Upper lobe of left lung (tissue), 6 donors: Measurements from ENCODE around the gene GFER. TPM values are rescaled to one million over a fixed set of nuclear protein-coding genes. Genes with fewer than 3 reads are reported as not detected.
A peak's percentile ranks its signal among the peaks of the same experiment; 100 is the strongest.
"Not testable (repeated sequence)": the region's sequence is repeated elsewhere in the genome, so short reads cannot be mapped to it uniquely, and the experiment has no call there.

Experiments used
- ATAC-seq, 2 donors: fragments of 200-7000 bp; cut with Tn5 transposase; one replicate each; pipeline ENCODE4 v1.9.1; 2022; ENCODE audit warnings: mild to moderate bottlenecking in 2 of 2, moderate library complexity in 2 of 2; ENCODE audit not compliant: low FRiP score in 2 of 2
- DNase-seq, 2 donors: peaks; one replicate each; pipeline ENCODE4 v3.0.0-alpha.2; 2019 to 2020
- H3K27ac ChIP-seq, 4 donors: fragments of 200-600 bp; sonication (generic); one replicate each; pipeline ENCODE4 v1.5.1; 2016 to 2019
- H3K27me3 ChIP-seq, 4 donors: fragments of 200-600 bp; sonication (generic); one replicate each; pipeline ENCODE4 v1.5.1; 2017 to 2019
- H3K36me3 ChIP-seq, 4 donors: fragments of 200-600 bp; sonication (generic); one replicate each; pipeline ENCODE4 v1.5.1; 2016 to 2019
- H3K4me1 ChIP-seq, 4 donors: fragments of 200-600 bp; sonication (generic); one replicate each; pipeline ENCODE4 v1.5.1; 2018 to 2019
- H3K4me3 ChIP-seq, 4 donors: fragments of 200-600 bp; sonication (generic); one replicate each; pipeline ENCODE4 v1.5.1; 2017 to 2019; ENCODE audit warnings: mild to moderate bottlenecking in 2 of 4, moderate library complexity in 1 of 4
- H3K9me3 ChIP-seq, 4 donors: fragments of 200-600 bp; sonication (generic); one replicate each; pipeline ENCODE4 v1.5.1; 2018 to 2019
- EP300 ChIP-seq, 4 donors: sonication (generic); formaldehyde crosslinking; IDR thresholded peaks; one replicate each; pipeline ENCODE4 v1.5.1; 2017; ENCODE audit warnings: antibody characterized with exemption in 4 of 4, control low read depth in 2 of 4
- POLR2A ChIP-seq, 4 donors: fragments of 450-650 bp; IDR thresholded peaks; one replicate each; pipeline ENCODE4 v1.5.1; 2016 to 2017; ENCODE audit warnings: antibody characterized with exemption in 4 of 4, mild to moderate bottlenecking in 2 of 4
- POLR2AphosphoS5 ChIP-seq, 2 donors: sonication (generic); formaldehyde crosslinking; IDR thresholded peaks; one replicate each; pipeline ENCODE4 v1.5.1; 2017; ENCODE audit warnings: antibody characterized with exemption in 2 of 2
- WGBS, 2 donors: methylation state at CpG; one replicate each; pipeline ENCODE4 v1.1.5; 2017 to 2018; 5-methylcytosine and 5-hydroxymethylcytosine counted together
- total RNA-seq, 6 donors: library from RNA; depleted of rRNA in 4 of 6; stranded (reverse); fragments of >200 nt in 4 of 6; gene quantifications; one replicate each; pipeline versions ENCODE4 v1.1.0 to v1.2.1, GENCODE V29; 2016 to 2021
- TF ChIP-seq, protein P1 (sequence below), 6 experiments: fragments of 450-650 bp in 4 of 6; fragments of 200-600 bp in 2 of 6; sonication (generic) in 2 of 6; IDR thresholded peaks; one replicate each; pipeline ENCODE4 v1.5.1; 2016 to 2019; ENCODE audit warnings: antibody characterized with exemption in 6 of 6
- donor health status: DM: no; HTN: no; CAD: no; lungs with moderate emphysema.
- donor health status: DM: no; HTN: yes; CAD: no; lungs with severe emphysema.

The GFER gene
- total RNA-seq, 6 donors from 2014 or later: 5.2 to 40.3 (median 24.7) TPM

DNA sequence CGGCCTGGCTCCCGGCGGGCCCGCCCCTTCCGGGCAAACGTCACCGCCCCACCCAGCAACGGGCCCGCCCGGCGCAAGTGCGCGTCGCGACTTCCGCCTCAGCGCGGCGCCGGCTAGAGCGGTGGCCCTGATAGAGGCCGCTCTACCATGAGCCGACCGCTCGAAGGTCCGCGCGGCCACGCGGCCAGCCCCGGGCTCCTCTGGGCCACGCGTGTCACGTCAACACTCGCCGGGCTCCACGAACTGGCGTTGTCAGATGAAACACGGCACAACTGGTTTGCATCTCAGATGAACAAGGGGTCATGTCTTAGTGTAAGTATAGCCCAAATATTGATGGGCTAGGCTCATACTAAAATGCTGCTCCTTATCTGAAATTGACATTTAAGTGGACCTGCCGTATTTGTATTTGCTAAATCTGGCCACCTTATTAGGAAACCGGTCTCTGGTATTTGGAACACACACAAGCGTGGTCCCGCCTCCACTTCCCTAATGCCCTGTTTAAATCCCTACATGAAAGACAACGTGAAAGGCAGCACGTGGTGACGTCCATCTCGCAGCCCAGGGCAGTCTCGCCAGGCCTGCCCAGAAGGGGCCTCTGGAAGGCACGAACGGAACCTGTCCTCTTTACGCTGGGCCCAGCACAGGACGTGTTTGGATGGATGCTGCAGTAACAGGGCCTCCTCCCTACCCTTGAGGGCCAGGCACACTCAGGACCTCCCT is 26.0 kb downstream of the GFER start, which contains the start of gene ZNF598:
TSS of gene ZNF598 (minus strand) at position 31 of the 720 bp plus-strand sequence.
- no peaks in the 10 kb centered on the region for H3K9me3 ChIP-seq
- ATAC-seq (peak; percentile 92 to 96), DNase-seq (peak; percentile 81 to 97)
- peak within 1 kb of the TSS; percentile 67 to 100 (median 96) for H3K4me3 ChIP-seq
- H3K4me1 ChIP-seq: peaks cover 40 to 52% (median 43%) of the 10 kb centered on the region in 4 donors
- no peaks in the 10 kb centered on the region for H3K36me3 ChIP-seq
- peak within 1 kb of the TSS; percentile 85 to 96 (median 94) for H3K27ac ChIP-seq
- TF ChIP-seq POLR2A (IDR thresholded peaks at IDR 0.05) (peak in 3 of 4 donors; percentile 49 to 94 (median 88)), POLR2AphosphoS5 (IDR thresholded peaks at IDR 0.05) (peak; percentile 80 to 93), EP300 (IDR thresholded peaks at IDR 0.05) (no peak)
- TF ChIP-seq, protein P1, sequence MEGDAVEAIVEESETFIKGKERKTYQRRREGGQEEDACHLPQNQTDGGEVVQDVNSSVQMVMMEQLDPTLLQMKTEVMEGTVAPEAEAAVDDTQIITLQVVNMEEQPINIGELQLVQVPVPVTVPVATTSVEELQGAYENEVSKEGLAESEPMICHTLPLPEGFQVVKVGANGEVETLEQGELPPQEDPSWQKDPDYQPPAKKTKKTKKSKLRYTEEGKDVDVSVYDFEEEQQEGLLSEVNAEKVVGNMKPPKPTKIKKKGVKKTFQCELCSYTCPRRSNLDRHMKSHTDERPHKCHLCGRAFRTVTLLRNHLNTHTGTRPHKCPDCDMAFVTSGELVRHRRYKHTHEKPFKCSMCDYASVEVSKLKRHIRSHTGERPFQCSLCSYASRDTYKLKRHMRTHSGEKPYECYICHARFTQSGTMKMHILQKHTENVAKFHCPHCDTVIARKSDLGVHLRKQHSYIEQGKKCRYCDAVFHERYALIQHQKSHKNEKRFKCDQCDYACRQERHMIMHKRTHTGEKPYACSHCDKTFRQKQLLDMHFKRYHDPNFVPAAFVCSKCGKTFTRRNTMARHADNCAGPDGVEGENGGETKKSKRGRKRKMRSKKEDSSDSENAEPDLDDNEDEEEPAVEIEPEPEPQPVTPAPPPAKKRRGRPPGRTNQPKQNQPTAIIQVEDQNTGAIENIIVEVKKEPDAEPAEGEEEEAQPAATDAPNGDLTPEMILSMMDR (IDR thresholded peaks at IDR 0.05): peak in 3 of 6 experiments; percentile 3 to 16 (median 11)
- H3K27me3 ChIP-seq: no peaks in the 10 kb centered on the region
- WGBS, 2 donors: 3 to 6% methylated on average over 11 to 30 of the region's 52 CpGs

DNA sequence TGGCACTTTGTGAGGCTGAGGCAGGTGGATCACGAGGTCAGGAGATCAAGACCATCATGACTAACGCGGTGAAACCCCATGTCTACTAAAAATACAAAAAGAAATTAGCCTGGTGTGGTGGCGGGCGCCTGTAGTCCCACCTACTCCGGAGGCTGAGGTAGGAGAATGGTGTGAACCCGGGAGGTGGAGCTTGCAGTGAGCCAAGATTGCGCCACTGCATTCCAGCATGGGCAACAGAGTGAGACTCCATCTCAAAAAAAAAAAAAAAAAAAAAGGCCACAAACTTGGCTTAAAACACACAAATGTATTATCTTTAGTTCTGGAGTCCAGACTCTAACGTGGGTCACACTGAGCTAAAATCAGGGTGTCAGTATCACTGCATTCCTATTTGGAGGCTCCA is 27.7 kb downstream of the GFER start:
- 84% methylated on average over 9 of the region's 9 CpGs for WGBS, 2 donors
- not testable (repeated sequence) for ATAC-seq, H3K4me3 ChIP-seq

DNA sequence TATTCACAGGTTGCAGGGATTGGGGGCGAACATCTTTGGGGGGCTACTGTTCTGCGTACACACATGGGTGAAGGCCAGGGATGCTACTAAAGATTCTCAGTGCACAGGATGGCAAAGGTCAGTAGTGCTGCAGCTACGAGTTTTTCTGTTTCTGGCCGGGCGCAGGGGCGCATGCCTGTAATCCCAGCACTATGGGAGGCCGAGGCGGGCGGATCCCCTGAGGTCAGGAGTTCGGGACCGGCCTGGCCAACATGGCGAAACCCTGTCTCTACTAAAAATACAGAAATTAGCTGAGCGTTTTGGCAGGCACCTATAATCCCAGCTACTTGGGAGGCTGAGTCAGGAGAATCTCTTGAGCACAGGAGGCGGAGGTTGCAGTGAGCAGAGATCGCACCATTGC is 29.5 kb downstream of the GFER start:
- DNase-seq: peak in 1 of 2 donors; percentile 58
- H3K4me1 ChIP-seq: peaks cover 11 to 24% (median 13%) of the 10 kb centered on the region in 4 donors
- H3K27ac ChIP-seq: no peak overlapping the region
- H3K9me3 ChIP-seq: no peaks in the 10 kb centered on the region
- no peaks in the 10 kb centered on the region for H3K27me3 ChIP-seq
- no peaks in the 10 kb centered on the region for H3K36me3 ChIP-seq
- 90 to 98% methylated on average over 15 of the region's 15 CpGs for WGBS, 2 donors
- ATAC-seq: no peak
- no peak overlapping the region for H3K4me3 ChIP-seq
- TF ChIP-seq POLR2AphosphoS5 (IDR thresholded peaks at IDR 0.05): no peak
- no peak for TF ChIP-seq POLR2A (IDR thresholded peaks at IDR 0.05)
- TF ChIP-seq, protein P1 (IDR thresholded peaks at IDR 0.05): no peak
- TF ChIP-seq EP300 (IDR thresholded peaks at IDR 0.05): no peak

More for the DNA sequence above, 27.7 kb downstream of the GFER start:
- H3K4me1 ChIP-seq: peaks cover 29 to 42% (median 30%) of the 10 kb centered on the region in 4 donors
- H3K27me3 ChIP-seq, H3K36me3 ChIP-seq, DNase-seq, H3K27ac ChIP-seq, H3K9me3 ChIP-seq: not testable (repeated sequence)

DNA sequence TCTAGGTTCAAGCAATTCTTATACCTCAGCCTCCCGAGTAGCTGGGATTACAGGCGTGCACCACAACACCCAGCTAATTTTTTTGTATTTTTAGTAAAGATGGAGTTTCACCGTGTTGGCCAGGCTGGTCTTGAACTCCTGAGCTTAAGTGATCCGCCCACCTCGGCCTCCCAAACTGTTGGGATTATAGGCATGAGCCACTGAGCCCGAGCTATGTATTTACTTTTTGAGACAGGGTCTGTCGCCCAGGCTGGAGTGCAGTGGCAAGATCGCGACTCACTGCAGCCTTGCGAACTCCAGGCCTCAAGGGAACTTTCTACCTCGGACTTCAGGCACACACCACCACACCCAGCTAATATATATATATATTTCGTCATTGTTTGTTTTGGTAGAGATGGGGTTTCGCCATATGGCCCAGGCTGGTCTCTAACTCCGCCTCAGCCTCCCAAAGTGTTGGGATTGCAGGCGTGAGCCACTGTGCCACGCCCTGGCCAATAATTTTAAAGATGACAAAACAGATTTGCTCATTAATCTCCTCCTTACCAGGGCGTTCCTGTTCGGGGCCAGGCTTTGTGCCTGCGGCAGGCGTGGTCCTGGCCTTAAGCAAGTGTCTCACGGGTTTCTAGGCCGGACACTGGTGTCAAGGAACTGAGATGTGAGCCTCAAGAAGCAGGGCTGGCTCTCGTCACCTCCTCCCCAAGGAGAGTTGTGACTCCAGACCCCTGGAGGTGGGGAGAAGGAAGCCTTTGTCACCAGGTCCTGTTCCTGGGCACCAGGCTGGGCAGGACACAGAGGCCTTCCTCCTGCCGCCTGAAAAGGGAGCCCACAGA is 31.3 kb downstream of the GFER start:
- Histone ChIP-seq H3K4me1 (peaks cover 8 to 25% (median 13%) of the 10 kb centered on the region in 4 donors), H3K27me3 (peaks cover 0 to 16% (median 10%) of the 10 kb centered on the region in 4 donors), H3K9me3 (no peaks in the 10 kb centered on the region), H3K36me3 (no peaks in the 10 kb centered on the region), H3K4me3 (no peak overlapping the region), H3K27ac (no peak overlapping the region)
- WGBS, 2 donors: 69 to 84% methylated on average over 16 to 24 of the region's 24 CpGs
- TF ChIP-seq EP300 (IDR thresholded peaks at IDR 0.05) (no peak), POLR2AphosphoS5 (IDR thresholded peaks at IDR 0.05) (no peak), POLR2A (IDR thresholded peaks at IDR 0.05) (peak in 1 of 4 donors; percentile 15)
- TF ChIP-seq, protein P1 (IDR thresholded peaks at IDR 0.05): no peak
- ATAC-seq: peak; percentile 65 to 71
- DNase-seq: peak; percentile 45 to 64

DNA sequence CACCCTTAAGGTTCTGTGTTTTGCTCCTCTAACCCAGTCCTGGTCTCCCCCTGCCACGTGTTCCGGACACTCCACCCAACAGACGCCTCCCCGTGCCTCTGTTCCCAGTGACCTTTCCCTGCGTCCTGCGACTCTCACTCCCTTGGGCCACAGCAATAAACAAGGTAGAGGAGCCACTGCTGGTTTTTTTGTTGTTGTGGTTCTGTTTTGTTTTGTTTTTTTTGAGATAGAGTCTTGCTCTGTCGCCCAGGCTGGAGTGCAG is 31.9 kb downstream of the GFER start:
- Histone ChIP-seq H3K4me3 (no peak overlapping the region), H3K27me3 (peaks cover 0 to 22% (median 15%) of the 10 kb centered on the region in 4 donors), H3K36me3 (no peaks in the 10 kb centered on the region), H3K27ac (no peak overlapping the region), H3K9me3 (no peaks in the 10 kb centered on the region), H3K4me1 (peaks cover 10 to 26% (median 14%) of the 10 kb centered on the region in 4 donors)
- DNase-seq: no peak
- no peak for ATAC-seq
- TF ChIP-seq POLR2AphosphoS5 (IDR thresholded peaks at IDR 0.05) (no peak), POLR2A (IDR thresholded peaks at IDR 0.05) (no peak), EP300 (IDR thresholded peaks at IDR 0.05) (no peak)
- TF ChIP-seq, protein P1 (IDR thresholded peaks at IDR 0.05): no peak
- 90 to 92% methylated on average over 7 of the region's 7 CpGs for whole genome bisulfite sequencing, 2 donors
